ENCODE data around the gene NRN1L. TPM values are rescaled to one million over a fixed set of nuclear protein-coding genes. Genes with fewer than 3 reads are reported as not detected.
A peak's percentile ranks its signal among the peaks of the same experiment; 100 is the strongest.
"Not testable (repeated sequence)": the region's sequence is repeated elsewhere in the genome, so short reads cannot be mapped to it uniquely, and the experiment has no call there.

NRN1L gene
- total RNA-seq, 2 experiments from 2014 or later: not detected

GRCh38 chr16:67862623-67863583 lies 21.8 kb upstream of the NRN1L start:
- no peaks in the 10 kb centered on the region for H3K9me3 Mint-ChIP-seq
- CTCF ChIA-PET: interaction anchor here (0.6 to 2.6 kb wide), 7 partner anchors 9 to 103 kb away, joined by 3 to 11 read pairs (median 5); partner anchors contain the start of gene NRN1L
- H3K36me3 Mint-ChIP-seq (ENCODE audit: low read depth): peaks cover 13% of the 10 kb centered on the region
- no peaks in the 10 kb centered on the region for H3K27me3 Mint-ChIP-seq (ENCODE audit: low read depth)
- no peak for DNase-seq
- no peak overlapping the region for H3K27ac Mint-ChIP-seq
- peaks cover 12% of the 10 kb centered on the region for H3K4me1 Mint-ChIP-seq (ENCODE audit: low read depth)
- intact Hi-C loops (cut with micrococcal nuclease): no loop called here
- H3K4me3 Mint-ChIP-seq: no peak overlapping the region

- not testable (repeated sequence) for H3K4me1 Mint-ChIP-seq (ENCODE audit: low read depth); H3K27ac Mint-ChIP-seq; H3K27me3 Mint-ChIP-seq (ENCODE audit: low read depth); H3K9me3 Mint-ChIP-seq; DNase-seq; H3K4me3 Mint-ChIP-seq
- intact Hi-C loops (cut with micrococcal nuclease): loop anchor here (2.0 kb wide), 1 partner anchor 17 kb away; the partner anchor contains the start of genes CENPT and NUTF2
- H3K36me3 Mint-ChIP-seq (ENCODE audit: low read depth): peaks cover 14% of the 10 kb centered on the region
- CTCF ChIA-PET: interaction anchor here (0.6 to 2.6 kb wide), 4 partner anchors 7 to 47 kb away, joined by 3 to 8 read pairs (median 4); no protein-coding TSS in a partner anchor
Measured at GRCh38 chr16:67864044-67864443, 20.6 kb upstream of the NRN1L start.

- intact Hi-C loops (cut with micrococcal nuclease): loop anchor here (2.0 kb wide), 1 partner anchor 18 kb away; the partner anchor contains the start of genes CENPT and NUTF2
- CTCF ChIA-PET: interaction anchor here (0.6 to 1.4 kb wide), 4 partner anchors 15 to 373 kb away, joined by 3 to 6 read pairs (median 4); no protein-coding TSS in a partner anchor
Measured at GRCh38 chr16:67864594-67864993, 20.1 kb upstream of the NRN1L start.

GRCh38 chr16:67865318-67865717 lies 19.4 kb upstream of the NRN1L start:
- H3K27ac Mint-ChIP-seq: no peak overlapping the region
- peaks cover 7% of the 10 kb centered on the region for H3K4me1 Mint-ChIP-seq (ENCODE audit: low read depth)
- H3K36me3 Mint-ChIP-seq (ENCODE audit: low read depth): peaks cover 14% of the 10 kb centered on the region
- no peak overlapping the region for H3K4me3 Mint-ChIP-seq
- H3K9me3 Mint-ChIP-seq: no peaks in the 10 kb centered on the region
- peak; percentile 39 for DNase-seq
- H3K27me3 Mint-ChIP-seq (ENCODE audit: low read depth): no peaks in the 10 kb centered on the region
- CTCF ChIA-PET: interaction anchor here (0.6 to 1.7 kb wide), 6 partner anchors 16 to 374 kb away, joined by 4 to 6 read pairs (median 5); no protein-coding TSS in a partner anchor
- intact Hi-C loops (cut with micrococcal nuclease): loop anchor here (1.0 to 2.0 kb wide), 2 partner anchors 19 to 49 kb away; partner anchors contain the start of genes CENPT and NUTF2

More at GRCh38 chr16:67864594-67864993, 20.1 kb upstream of the NRN1L start:
- H3K9me3 Mint-ChIP-seq: no peaks in the 10 kb centered on the region
- H3K36me3 Mint-ChIP-seq (ENCODE audit: low read depth): peaks cover 14% of the 10 kb centered on the region
- H3K27ac Mint-ChIP-seq: no peak overlapping the region
- no peak for DNase-seq
- H3K4me1 Mint-ChIP-seq (ENCODE audit: low read depth): peaks cover 7% of the 10 kb centered on the region
- H3K27me3 Mint-ChIP-seq (ENCODE audit: low read depth): no peaks in the 10 kb centered on the region
- no peak overlapping the region for H3K4me3 Mint-ChIP-seq

- no peaks in the 10 kb centered on the region for H3K27me3 Mint-ChIP-seq (ENCODE audit: low read depth)
- H3K9me3 Mint-ChIP-seq: no peaks in the 10 kb centered on the region
- peaks cover 13% of the 10 kb centered on the region for H3K36me3 Mint-ChIP-seq (ENCODE audit: low read depth)
- CTCF ChIA-PET: interaction anchor here (0.9 to 2.6 kb wide), 2 partner anchors 15 to 51 kb away, joined by 3 to 6 read pairs; no protein-coding TSS in a partner anchor
- intact Hi-C loops (cut with micrococcal nuclease): no loop called here
- no peak overlapping the region for H3K27ac Mint-ChIP-seq
- no peak overlapping the region for H3K4me3 Mint-ChIP-seq
- no peak for DNase-seq
- H3K4me1 Mint-ChIP-seq (ENCODE audit: low read depth): peaks cover 4% of the 10 kb centered on the region
Measured at GRCh38 chr16:67868290-67868689, 16.4 kb upstream of the NRN1L start.

GRCh38 chr16:67869653-67870052 lies 15.0 kb upstream of the NRN1L start:
- intact Hi-C loops (cut with micrococcal nuclease): no loop called here
- Mint-ChIP-seq H3K9me3 (no peaks in the 10 kb centered on the region), H3K27me3 (ENCODE audit: low read depth) (no peaks in the 10 kb centered on the region), H3K4me3 (no peak overlapping the region), H3K27ac (peak overlapping the region; percentile 18), H3K4me1 (ENCODE audit: low read depth) (peaks cover 14% of the 10 kb centered on the region), H3K36me3 (ENCODE audit: low read depth) (peaks cover 13% of the 10 kb centered on the region)
- DNase-seq: no peak
- CTCF ChIA-PET: interaction anchor here (0.6 to 1.2 kb wide), 3 partner anchors 14 to 54 kb away, joined by 3 to 5 read pairs (median 3); no protein-coding TSS in a partner anchor

- CTCF ChIA-PET: interaction anchor here (0.8 to 1.6 kb wide), 5 partner anchors 8 to 70 kb away, joined by 4 to 8 read pairs (median 5); partner anchors contain the start of gene NRN1L
- intact Hi-C loops (cut with micrococcal nuclease): no loop called here
- peaks cover 8% of the 10 kb centered on the region for H3K36me3 Mint-ChIP-seq (ENCODE audit: low read depth)
- H3K27ac Mint-ChIP-seq: peak overlapping the region; percentile 74
- H3K4me1 Mint-ChIP-seq (ENCODE audit: low read depth): peaks cover 27% of the 10 kb centered on the region
- no peak for DNase-seq
- H3K9me3 Mint-ChIP-seq: no peaks in the 10 kb centered on the region
- no peaks in the 10 kb centered on the region for H3K27me3 Mint-ChIP-seq (ENCODE audit: low read depth)
- H3K4me3 Mint-ChIP-seq: no peak overlapping the region
Measured at GRCh38 chr16:67871256-67871655, 13.4 kb upstream of the NRN1L start.

- Mint-ChIP-seq H3K27ac (peak overlapping the region; percentile 81), H3K27me3 (ENCODE audit: low read depth) (no peaks in the 10 kb centered on the region), H3K36me3 (ENCODE audit: low read depth) (peaks cover 3% of the 10 kb centered on the region), H3K4me1 (ENCODE audit: low read depth) (peaks cover 27% of the 10 kb centered on the region), H3K9me3 (no peaks in the 10 kb centered on the region), H3K4me3 (peak overlapping the region; percentile 92)
- DNase-seq: no peak
- CTCF ChIA-PET: interaction anchor here (0.8 to 1.6 kb wide), 5 partner anchors 9 to 69 kb away, joined by 4 to 8 read pairs (median 5); partner anchors contain the start of gene NRN1L
- intact Hi-C loops (cut with micrococcal nuclease): loop anchor here (1.0 kb wide), 1 partner anchor 26 kb away; the partner anchor contains the start of gene NUTF2
Measured at GRCh38 chr16:67872131-67872630, 12.5 kb upstream of the NRN1L start.

GRCh38 chr16:67872631-67873434 lies 11.9 kb upstream of the NRN1L start, which contains the start of gene EDC4:
EDC4 (plus strand) TSS chr16:67873052; CDS start chr16:67873262, 210 bp downstream.
- intact Hi-C loops (cut with micrococcal nuclease): loop anchor here (1.0 kb wide), 1 partner anchor 27 kb away; the partner anchor contains the start of gene NUTF2
- Mint-ChIP-seq H3K27me3 (ENCODE audit: low read depth) (no peaks in the 10 kb centered on the region), H3K4me3 (peak within 1 kb of the TSS; percentile 92), H3K36me3 (ENCODE audit: low read depth) (peaks cover 4% of the 10 kb centered on the region), H3K27ac (peak within 1 kb of the TSS; percentile 87), H3K4me1 (ENCODE audit: low read depth) (peaks cover 27% of the 10 kb centered on the region), H3K9me3 (no peaks in the 10 kb centered on the region)
- peak; percentile 86 for DNase-seq
- CTCF ChIA-PET: interaction anchor here (0.6 to 1.8 kb wide), 8 partner anchors 9 to 352 kb away, joined by 3 to 12 read pairs (median 5); partner anchors contain the start of genes NRN1L and PSMB10

- H3K9me3 Mint-ChIP-seq: no peaks in the 10 kb centered on the region
- peak overlapping the region; percentile 92 for H3K4me3 Mint-ChIP-seq
- DNase-seq: peak; percentile 42
- H3K27ac Mint-ChIP-seq: peak overlapping the region; percentile 87
- peaks cover 4% of the 10 kb centered on the region for H3K36me3 Mint-ChIP-seq (ENCODE audit: low read depth)
- CTCF ChIA-PET: interaction anchor here (0.6 to 1.8 kb wide), 10 partner anchors 8 to 397 kb away, joined by 3 to 12 read pairs (median 4); partner anchors contain the start of genes NRN1L and PSMB10
- H3K27me3 Mint-ChIP-seq (ENCODE audit: low read depth): no peaks in the 10 kb centered on the region
- peaks cover 27% of the 10 kb centered on the region for H3K4me1 Mint-ChIP-seq (ENCODE audit: low read depth)
- intact Hi-C loops (cut with micrococcal nuclease): loop anchor here (2.0 kb wide), 1 partner anchor 55 kb away; no protein-coding TSS in a partner anchor
Measured at GRCh38 chr16:67873435-67874370, 11.0 kb upstream of the NRN1L start.
